HG03095 (cell line): ENCODE results near the gene LPP.
A peak's percentile ranks its signal among the peaks of the same experiment; 100 is the strongest.

ENCODE experiments used
- ATAC-seq: cut with Tn5 transposase; IDR thresholded peaks from one replicate; pipeline ENCODE4 v1.9.1; 2021; ENCODE audit warnings: moderate library complexity; ENCODE audit not compliant: unreplicated experiment

LPP gene

GRCh38 chr3:188884299-188885043, 730.5 kb downstream of the LPP start:
- no peak for ATAC-seq

- ATAC-seq: no peak
Observed at GRCh38 chr3:188888321-188889053, 734.5 kb downstream of the LPP start.

DNA sequence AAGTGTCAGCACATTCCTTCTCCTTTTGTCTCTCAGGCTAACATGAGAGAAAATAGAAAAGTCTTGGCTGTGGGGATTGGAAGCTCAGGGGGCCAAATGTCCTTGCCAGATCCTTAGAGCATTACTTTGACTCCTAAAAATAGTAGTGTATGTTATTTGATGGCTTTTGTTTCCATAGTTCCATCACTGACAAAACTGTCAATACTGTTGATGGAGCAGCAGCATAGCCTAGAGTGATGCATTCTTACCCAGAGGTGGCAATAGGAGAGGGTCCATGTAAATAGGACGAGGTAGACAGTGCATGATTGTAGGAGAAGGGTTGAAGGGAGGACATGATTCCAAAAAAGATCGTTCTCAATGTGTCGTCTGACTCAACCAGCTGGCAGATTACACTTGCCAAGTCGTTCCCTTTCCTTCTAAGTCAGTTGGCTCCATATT, 735.1 kb downstream of the LPP start:
- ATAC-seq: no peak

DNA sequence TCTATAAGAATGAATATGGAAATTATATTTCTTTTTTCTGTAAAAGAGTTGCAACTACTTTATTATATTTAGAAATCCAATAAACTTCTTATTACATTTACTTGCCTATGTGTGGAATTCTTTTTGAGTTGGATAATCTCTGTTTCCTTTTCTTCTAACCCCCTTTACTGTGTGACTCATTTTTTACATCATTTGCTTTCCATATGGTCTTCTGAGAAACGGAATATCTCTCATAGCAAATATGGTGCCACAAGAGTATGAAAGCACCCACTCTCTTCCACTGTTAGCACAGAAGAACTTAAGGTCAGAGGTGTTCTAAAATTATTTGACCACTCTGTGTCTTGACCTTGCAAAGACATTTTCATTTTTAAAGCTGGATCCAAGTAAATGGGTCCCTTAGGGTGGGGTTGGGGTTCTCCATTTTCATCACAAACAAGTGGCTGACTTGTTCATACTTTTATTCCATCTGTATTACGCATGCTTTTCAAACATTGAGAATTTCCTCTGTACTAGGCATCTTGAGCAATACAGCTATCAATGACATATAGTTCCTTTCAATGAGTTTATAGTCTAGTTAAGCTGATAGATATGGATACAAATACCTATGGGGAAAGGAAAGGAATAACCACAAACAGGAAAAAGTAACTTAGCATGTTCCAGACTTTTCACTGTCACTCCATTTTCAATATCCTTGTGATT, 736.8 kb downstream of the LPP start:
- ATAC-seq: no peak

DNA sequence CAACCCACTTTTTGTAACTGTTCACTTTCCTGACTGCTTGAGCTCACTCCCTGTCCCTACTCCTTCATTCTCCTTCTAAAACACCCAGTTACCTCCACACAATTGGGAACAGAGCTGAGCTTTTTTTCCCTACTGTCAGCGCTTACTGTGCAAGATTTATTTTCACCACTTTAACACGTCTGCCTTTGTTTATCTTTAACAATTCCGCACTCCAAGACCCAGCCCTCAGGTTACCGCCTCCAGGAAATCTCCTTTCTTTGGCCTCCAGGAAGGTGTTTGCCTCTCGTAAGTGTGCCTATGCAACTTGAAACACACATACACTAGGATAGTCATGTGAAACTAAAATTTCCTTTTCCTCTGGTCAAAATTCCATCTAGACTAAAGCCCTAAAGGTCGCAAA, 745.9 kb downstream of the LPP start:
- no peak for ATAC-seq

DNA sequence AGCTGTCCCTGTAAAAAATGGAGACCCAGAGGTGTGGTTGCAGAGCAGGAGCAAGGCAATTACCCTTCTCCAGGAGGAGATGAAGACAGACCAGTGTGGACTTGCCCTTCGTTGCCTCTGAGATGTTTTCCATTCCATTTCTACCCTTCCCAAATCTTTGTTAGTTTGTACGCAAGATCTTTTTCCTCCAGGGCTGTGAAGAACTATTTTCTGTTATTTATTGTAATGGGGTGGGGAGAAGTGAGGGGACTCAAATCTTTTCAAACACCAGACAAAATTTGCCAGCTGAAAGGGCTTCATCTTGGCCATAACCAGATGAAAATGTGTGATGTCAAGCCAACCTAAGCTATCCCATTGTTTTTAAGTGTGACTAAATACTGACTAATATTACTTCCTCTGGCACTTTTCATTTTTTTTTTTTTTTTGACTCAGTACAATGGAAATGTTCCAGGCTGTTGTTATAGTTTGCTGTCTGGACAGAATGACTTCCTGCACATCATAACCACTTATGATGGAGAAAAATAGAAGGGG, 746.5 kb downstream of the LPP start:
- no peak for ATAC-seq

DNA sequence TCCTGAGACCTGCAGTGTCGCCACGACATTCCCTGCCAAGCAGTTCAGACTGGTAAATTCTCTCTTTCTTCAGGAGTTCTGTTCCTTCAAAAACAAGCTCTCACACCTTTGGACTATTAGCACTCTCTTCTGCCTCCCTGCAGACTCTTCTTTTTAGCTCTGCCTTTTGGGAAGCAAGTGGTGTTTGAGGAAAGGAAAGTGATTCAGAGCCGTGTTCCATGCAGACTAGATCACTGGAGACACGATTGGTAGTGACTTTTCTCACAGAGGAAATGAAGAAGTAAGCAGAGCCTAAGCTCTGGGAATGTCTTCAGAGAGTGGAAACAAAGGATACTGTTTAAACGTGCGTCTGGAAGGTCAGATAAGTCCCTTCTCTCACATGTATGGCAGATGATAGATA, 747.2 kb downstream of the LPP start:
- no peak for ATAC-seq

DNA sequence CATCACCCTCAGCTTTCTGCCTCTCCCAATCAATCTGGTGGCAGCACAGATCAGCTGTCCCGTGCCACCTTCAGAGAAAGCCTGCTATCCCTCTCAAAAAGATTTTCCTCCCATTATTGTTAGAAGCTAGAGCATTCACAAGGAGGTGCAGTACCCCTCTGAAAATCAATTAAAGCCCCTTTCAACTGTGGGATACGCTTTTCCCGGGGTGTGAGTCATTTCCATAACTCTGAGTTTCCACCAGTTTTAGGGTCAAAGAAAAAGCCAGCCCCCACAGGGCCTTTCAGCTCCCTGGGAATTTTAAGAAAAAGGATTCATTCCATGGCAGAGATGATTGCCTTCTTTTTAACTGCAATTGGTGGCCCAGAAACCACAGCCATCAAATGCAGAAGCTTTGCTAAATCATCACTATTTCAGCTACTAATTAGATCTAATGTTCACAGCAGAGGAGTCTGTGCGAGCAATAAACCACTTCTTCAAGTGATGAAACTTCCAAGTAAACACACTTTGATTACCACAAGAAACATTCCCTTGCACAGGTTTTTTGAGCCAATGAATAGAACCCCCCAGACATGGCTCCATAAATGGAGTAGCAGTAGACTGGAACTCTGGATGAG, 747.8 kb downstream of the LPP start:
- ATAC-seq: no peak

DNA sequence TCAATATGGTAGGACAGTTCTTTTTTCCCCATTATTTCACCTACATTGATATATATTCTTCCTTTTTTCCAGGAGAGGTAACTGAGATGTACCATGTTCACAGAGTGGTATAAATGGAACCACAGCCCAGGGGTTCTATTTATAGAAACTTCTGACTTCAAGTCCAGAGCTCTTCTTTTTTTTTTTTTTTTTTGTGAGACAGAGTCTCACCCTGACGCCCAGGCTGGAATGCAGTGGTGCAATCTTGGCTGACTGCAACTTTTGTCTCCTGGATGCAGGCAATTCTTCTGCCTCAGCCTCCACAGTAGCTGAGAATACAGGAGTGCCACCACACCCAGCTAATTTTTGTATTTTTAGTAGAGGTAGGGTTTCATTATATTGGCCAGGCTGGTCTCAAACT, 750.7 kb downstream of the LPP start:
- ATAC-seq: no peak

DNA sequence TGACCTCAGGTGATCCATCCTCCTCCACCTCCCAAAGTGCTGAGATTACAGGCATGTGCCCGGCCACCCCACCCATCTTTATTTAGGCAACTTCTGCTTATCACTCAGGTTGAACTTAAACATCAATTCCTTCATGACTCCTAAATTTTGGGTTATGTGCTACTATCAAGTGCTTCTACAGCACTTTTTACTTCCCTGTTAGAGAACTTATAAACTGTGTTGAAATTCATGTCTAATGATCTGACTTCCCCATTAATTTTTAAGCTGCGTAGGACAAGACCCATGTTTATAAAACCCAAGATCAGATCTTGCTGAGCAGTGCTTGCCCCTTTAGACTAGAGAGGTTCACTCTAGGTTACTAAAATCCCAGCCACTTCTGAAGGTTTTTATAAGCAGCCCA, 751.6 kb downstream of the LPP start:
- no peak for ATAC-seq

- ATAC-seq: no peak
Observed at GRCh38 chr3:188906236-188906635, 752.3 kb downstream of the LPP start.

DNA sequence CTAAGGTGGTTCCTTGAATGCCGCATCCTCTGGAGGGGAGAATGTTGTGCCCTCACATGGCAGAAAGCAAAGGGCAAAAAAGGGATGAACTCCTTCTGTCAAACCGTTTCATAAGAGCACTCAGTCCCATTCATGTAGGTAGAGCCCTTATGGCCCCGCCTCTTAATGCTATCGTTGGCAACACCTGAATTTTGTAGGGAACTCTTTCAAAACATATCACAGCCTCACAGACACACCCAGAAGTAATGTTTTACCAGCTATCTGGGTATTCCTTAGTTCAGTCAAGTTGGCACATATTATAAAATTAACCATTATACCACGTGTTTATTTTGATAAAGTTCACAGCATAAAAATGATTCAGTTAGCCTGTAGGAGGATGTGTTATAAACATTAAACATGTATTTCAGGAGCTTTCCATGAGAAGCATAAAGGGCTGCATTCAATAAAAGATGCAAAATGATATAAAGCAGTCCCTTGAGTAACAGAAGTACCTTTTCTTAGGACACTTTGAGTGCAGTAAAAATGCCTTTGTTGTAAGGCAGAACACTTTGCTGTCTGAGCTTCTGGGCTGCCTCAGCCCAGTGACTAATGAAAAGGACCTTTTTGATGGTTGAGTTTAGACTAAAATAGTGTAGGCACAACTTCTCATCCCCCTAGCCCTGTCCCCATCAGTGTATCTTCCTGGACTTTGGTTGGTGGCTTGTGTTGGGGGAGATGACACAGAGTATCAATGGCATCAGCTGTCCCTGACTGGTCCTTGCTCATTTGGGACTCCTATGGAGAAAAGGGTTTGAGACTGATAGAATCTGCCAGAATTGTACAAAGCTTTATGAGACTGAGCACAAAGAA, 754.3 kb downstream of the LPP start:
- ATAC-seq: no peak

DNA sequence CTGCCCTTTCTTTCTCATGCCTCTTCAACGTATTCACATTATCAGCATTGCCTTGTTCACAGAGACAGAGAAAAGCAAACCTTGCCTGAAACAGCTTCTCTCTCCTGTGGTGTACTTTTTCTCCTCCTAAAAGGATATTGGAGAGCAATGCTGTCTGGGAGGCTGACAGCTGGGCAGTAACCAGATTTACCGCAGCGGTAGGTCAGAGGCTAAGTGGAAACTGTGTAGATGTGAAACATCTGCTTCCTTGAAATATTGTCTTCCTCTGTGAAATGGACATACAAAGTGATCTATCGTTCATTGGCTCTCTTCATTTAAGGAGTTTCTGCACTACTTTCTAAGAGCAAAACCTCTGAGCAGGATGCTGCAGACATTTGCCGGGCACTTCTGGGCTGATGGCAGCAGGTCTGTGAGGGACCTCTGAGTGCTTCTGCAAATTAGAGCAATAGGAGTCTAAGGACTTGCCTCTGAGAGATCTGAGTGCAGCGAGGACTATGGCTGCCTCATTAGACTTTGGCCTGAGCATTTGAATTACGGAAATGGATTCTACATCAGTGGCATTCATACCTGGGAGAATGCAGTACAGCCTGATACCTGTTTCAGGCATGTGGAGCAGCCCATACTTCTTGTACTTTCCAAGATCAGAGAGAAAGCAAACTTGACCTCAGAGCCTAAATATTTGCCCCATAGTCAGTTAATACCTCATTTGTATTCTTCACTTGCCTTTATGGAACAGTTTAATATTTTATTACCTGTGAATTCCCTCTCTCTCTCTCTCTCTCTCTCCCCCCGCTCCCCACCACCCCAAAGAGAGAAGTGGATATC, 757.3 kb downstream of the LPP start:
- no peak for ATAC-seq

GRCh38 chr3:188913084-188913483, 759.1 kb downstream of the LPP start:
- ATAC-seq: no peak

DNA sequence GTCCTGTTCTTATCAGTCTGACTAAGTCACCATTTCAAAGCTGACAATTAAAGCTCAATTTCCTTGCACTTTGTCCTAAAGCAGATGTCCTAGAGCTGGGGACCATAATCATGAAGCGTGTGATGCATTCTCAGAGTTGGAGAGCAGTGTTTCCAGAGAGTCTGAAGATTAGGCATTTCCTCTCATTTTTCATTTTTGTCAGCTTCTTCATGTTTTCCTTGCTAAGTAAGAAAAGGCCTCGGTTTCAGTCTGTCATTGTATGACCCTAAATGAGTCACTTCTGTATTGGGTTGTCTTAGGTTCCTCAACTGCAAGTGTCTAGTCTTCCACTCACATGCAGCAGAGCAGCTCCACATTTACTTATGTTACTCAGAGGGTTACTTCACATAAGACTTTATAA, 760.6 kb downstream of the LPP start:
- peak; percentile 62 for ATAC-seq

DNA sequence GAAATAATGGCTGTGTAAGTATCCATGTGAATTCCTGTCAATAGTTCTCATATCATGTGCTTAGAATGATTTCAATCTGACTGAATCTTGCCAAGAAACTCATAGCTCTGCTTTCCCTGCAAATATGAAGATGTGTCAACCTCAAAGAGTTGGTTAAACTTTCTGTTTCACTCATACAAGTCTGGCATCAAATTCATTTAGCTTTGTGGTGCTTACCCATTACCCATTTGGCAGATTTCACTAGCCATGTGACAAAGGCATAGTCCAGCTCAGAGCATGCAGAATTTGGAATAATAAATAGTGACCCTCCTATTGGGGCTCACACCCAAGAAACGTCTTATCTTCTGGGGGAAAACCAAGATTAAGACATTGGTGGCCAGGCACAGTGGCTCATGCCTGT, 761.2 kb downstream of the LPP start:
- ATAC-seq: no peak

DNA sequence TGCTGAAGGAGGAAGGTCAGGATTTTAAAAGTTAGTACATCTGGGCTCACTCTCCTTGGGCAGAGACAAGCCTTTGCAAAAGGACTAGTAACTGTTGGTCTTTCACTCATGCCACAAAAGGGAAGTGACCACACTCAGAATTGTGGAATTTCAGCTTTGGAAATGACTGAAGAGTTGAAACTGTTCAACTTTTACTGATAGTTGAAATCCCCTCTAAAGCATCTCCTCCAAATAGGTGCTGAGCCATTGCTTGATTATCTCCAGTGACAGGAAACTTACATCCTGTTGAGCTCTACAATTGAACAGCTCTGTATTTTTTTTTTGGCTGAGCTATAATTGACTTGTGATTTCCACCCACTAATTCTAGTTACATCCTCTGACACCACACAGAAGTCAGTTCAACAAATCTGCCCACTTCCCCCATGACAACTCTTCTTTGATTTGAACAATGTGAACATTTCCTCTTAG, 763.0 kb downstream of the LPP start:
- peak; percentile 63 for ATAC-seq

DNA sequence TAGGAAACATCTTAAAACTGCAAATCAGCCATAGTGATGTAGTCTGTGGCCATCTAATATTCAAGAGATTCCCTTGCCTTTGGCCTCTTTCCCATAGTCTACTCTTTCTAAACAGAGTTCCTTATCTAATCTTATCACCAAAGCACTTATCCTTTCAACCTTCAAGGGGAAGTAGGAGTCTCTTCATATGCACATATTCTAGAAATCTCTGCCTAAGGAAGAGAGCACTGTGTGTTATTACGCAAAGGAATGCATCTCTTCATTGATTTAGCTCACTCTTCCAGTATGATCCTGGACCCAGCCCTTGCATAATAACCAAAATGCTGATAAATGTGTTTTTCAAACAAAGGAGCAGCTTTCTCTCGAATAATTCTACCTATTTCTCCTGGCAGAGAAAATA, 764.1 kb downstream of the LPP start:
- no peak for ATAC-seq

DNA sequence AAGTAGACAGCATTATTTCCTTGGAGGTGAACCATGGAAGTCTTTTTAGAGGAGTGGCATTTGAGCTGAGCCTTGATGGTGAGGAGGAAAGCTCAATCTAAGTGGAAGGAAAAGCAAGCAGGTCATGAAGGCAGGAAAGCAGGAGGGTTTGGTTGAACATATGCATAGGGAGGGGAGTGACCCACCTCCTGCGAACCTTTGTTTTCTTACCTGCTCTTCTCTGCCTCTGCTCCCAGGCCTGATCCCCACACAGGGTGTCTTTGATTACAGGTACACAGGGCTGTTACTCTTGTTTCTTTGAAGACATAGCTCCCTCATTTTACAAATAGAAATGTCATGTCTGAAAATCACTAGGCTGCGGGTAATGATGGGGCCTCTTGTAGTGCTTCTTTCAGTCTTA, 769.7 kb downstream of the LPP start:
- no peak for ATAC-seq
